Smooth muscle cell (in vitro differentiated cells): ENCODE measurements around the gene GPC5. TPM values are rescaled to one million over a fixed set of nuclear protein-coding genes. Genes with fewer than 3 reads are reported as not detected.

Source experiments
- DNase-seq: peaks from one replicate; lab custom pipeline; 2025; ENCODE audit not compliant: unreplicated experiment; lab: John Stamatoyannopoulos, UW
- H2AFZ ChIP-seq: fragments of 200-600 bp; sonication (generic); 2 replicates; pipeline ENCODE4 v1.6.0; 2016; ENCODE audit warnings: antibody characterized with exemption, low read depth, mild to moderate bottlenecking
- H3F3A ChIP-seq: fragments of 200-600 bp; sonication (generic); 2 replicates; pipeline ENCODE4 v1.6.0; 2017; ENCODE audit warnings: antibody characterized with exemption, low read depth
- H3K27ac ChIP-seq: fragments of 200-600 bp; sonication (generic); 2 replicates; pipeline ENCODE4 v1.5.1; 2016; ENCODE audit warnings: low read depth, mild to moderate bottlenecking
- H3K27me3 ChIP-seq: fragments of 200-600 bp; sonication (generic); 2 replicates; pipeline ENCODE4 v1.6.1; 2016; ENCODE audit warnings: low read depth, mild to moderate bottlenecking
- H3K36me3 ChIP-seq: fragments of 200-600 bp; sonication (generic); 2 replicates; pipeline ENCODE4 v1.5.1; 2016; ENCODE audit warnings: low read depth
- H3K4me1 ChIP-seq: fragments of 200-600 bp; sonication (generic); 2 replicates; pipeline ENCODE4 v1.5.1; 2016; ENCODE audit warnings: low read depth
- H3K4me2 ChIP-seq: fragments of 200-600 bp; sonication (generic); 2 replicates; pipeline ENCODE4 v1.6.0; 2016; ENCODE audit warnings: mild to moderate bottlenecking
- H3K4me3 ChIP-seq: fragments of 200-600 bp; sonication (generic); 2 replicates; pipeline ENCODE4 v1.5.1; 2016; ENCODE audit warnings: mild to moderate bottlenecking
- H3K79me2 ChIP-seq: fragments of 200-600 bp; sonication (generic); 2 replicates; pipeline ENCODE4 v1.6.0; 2016; ENCODE audit warnings: low read depth, mild to moderate bottlenecking
- H3K9ac ChIP-seq: fragments of 200-600 bp; sonication (generic); 2 replicates; pipeline ENCODE4 v1.6.0; 2016; ENCODE audit warnings: low read depth
- H3K9me3 ChIP-seq: fragments of 200-600 bp; sonication (generic); replicated peaks from 2 replicates; pipeline ENCODE4 v1.5.1; 2016; ENCODE audit warnings: low read depth
- H4K20me1 ChIP-seq: fragments of 200-600 bp; sonication (generic); 2 replicates; pipeline ENCODE4 v1.6.0; 2016; ENCODE audit warnings: low read depth
- CTCF ChIP-seq: fragments of 200-600 bp; sonication (generic); IDR thresholded peaks from 2 replicates; pipeline ENCODE4 v1.5.1; 2017; ENCODE audit warnings: borderline replicate concordance, mild to moderate bottlenecking, antibody characterized with exemption; ENCODE audit not compliant: insufficient read depth, poor library complexity, severe bottlenecking
- WGBS: methylation state at CpG from one replicate; pipeline ENCODE4 v1.1.7; 2016; ENCODE audit warnings: low lambda C conversion rate; 5-methylcytosine and 5-hydroxymethylcytosine counted together
- polyA plus RNA-seq: library from polyadenylated mRNA; unstranded; fragments of >200 nt; fragmentation: Nextera tagmentation; extraction: Ambion mirVana; gene quantifications from 2 replicates; pipeline ENCODE4 v1.2.1, GENCODE V29; 2016
- total RNA-seq: library from RNA; depleted of rRNA; stranded (reverse); fragments of >200 nt; gene quantifications from 2 replicates; pipeline ENCODE4 v1.2.3, GENCODE V29; 2014

The GPC5 gene
- total and polyA plus RNA-seq, 2 experiments from 2014 or later: 0.99 to 1.0 TPM

GRCh38 chr13:91948736-91949135 lies 550.3 kb downstream of the GPC5 start:
- Histone ChIP-seq H3K4me2 (no peak overlapping the region), H3K4me3 (no peak overlapping the region), H3K27ac (no peak overlapping the region), H3K36me3 (no peaks in the 10 kb centered on the region), H3K9ac (no peak overlapping the region), H3F3A (no peaks in the 10 kb centered on the region), H3K27me3 (peaks cover 14% of the 10 kb centered on the region), H2AFZ (no peak overlapping the region), H3K79me2 (no peaks in the 10 kb centered on the region), H3K9me3 (no peaks in the 10 kb centered on the region), H4K20me1 (no peaks in the 10 kb centered on the region), H3K4me1 (no peaks in the 10 kb centered on the region)
- 86% methylated on average over 1 of the region's 1 CpG for WGBS
- no peak for DNase-seq
- TF ChIP-seq CTCF: no peak

DNA sequence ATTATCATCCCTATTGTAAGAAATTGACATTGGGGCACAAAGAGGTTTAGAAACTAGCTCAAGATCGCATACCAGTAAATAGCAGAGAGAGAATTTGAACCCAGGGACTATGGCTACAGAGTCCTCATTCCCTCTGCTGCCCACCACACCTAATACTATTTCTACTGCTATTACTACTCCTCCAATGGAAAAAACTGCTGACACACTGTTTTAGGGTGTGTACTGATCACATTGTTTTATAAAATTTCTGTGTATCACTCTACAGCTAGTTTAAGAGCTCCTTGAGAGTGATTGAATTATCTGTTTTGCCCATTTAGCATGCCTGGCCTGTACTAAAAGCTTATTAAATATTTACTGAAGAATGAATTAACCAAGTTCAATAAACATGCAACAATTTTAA lies 552.4 kb downstream of the GPC5 start:
- DNase-seq: no peak
- WGBS: 87% methylated on average over 1 of the region's 1 CpG

GRCh38 chr13:91955546-91956355 lies 557.3 kb downstream of the GPC5 start:
- Histone ChIP-seq H3K4me1 (peaks cover 3% of the 10 kb centered on the region), H3F3A (no peaks in the 10 kb centered on the region), H3K9me3 (no peaks in the 10 kb centered on the region), H3K4me2 (no peak overlapping the region), H4K20me1 (no peaks in the 10 kb centered on the region), H3K4me3 (no peak overlapping the region), H3K79me2 (no peaks in the 10 kb centered on the region), H3K27me3 (peaks cover 3% of the 10 kb centered on the region), H3K36me3 (no peaks in the 10 kb centered on the region), H3K9ac (no peak overlapping the region), H3K27ac (no peak overlapping the region), H2AFZ (no peak overlapping the region)
- no peak for DNase-seq
- WGBS: 97% methylated on average over 1 of the region's 1 CpG
- TF ChIP-seq CTCF: no peak

More for the DNA sequence above, 552.4 kb downstream of the GPC5 start:
- Histone ChIP-seq H3K9me3 (no peaks in the 10 kb centered on the region), H3K9ac (no peak overlapping the region), H3K79me2 (no peaks in the 10 kb centered on the region), H3K4me3 (no peak overlapping the region), H3K27me3 (peaks cover 13% of the 10 kb centered on the region), H3F3A (no peaks in the 10 kb centered on the region), H3K36me3 (no peaks in the 10 kb centered on the region), H2AFZ (no peak overlapping the region), H3K27ac (no peak overlapping the region), H3K4me1 (peaks cover 3% of the 10 kb centered on the region), H4K20me1 (no peaks in the 10 kb centered on the region), H3K4me2 (no peak overlapping the region)
- TF ChIP-seq CTCF: no peak

DNA sequence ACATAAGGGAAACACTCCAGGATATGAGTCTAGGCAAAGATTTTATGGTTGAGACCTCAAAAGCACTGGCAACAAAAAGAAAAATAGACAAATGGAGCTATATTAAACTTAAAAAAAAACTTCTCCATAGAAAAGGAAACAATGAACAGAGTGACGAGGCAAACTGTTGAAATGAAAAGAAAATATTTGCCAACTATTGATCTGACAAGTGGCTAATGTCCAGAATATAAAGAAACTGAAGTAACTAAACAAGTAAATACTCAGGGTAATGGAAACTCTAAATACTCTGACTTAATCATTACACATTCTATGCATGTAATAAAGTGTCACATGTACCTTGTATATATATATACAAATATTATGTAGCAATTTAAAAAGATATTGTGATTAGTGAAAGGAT lies 562.5 kb downstream of the GPC5 start:
- no peaks in the 10 kb centered on the region for H3F3A ChIP-seq
- H3K27me3 ChIP-seq: no peaks in the 10 kb centered on the region
- no peak for DNase-seq
- no peak overlapping the region for H3K9ac ChIP-seq
- no peaks in the 10 kb centered on the region for H3K9me3 ChIP-seq
- no peak overlapping the region for H3K4me2 ChIP-seq
- H4K20me1 ChIP-seq: no peaks in the 10 kb centered on the region
- H2AFZ ChIP-seq: no peak overlapping the region
- H3K4me1 ChIP-seq: no peaks in the 10 kb centered on the region
- H3K27ac ChIP-seq: no peak overlapping the region
- no peak overlapping the region for H3K4me3 ChIP-seq
- no peak for TF ChIP-seq CTCF
- no peaks in the 10 kb centered on the region for H3K36me3 ChIP-seq
- H3K79me2 ChIP-seq: no peaks in the 10 kb centered on the region
- WGBS: 72% methylated on average over 1 of the region's 1 CpG
